HG02973 (cell line): ENCODE results near the gene PRKAR2A.
A peak's percentile ranks its signal among the peaks of the same experiment; 100 is the strongest.
"Not testable (repeated sequence)": the region's sequence is repeated elsewhere in the genome, so short reads cannot be mapped to it uniquely, and the experiment has no call there.

ENCODE experiments used
- ATAC-seq: cut with Tn5 transposase; IDR thresholded peaks from one replicate; pipeline ENCODE4 v1.9.1; 2021; ENCODE audit warnings: moderate library complexity; ENCODE audit not compliant: unreplicated experiment

The PRKAR2A gene

GRCh38 chr3:48735075-48735767 lies 112.5 kb downstream of the PRKAR2A start:
- not testable (repeated sequence) for ATAC-seq

DNA sequence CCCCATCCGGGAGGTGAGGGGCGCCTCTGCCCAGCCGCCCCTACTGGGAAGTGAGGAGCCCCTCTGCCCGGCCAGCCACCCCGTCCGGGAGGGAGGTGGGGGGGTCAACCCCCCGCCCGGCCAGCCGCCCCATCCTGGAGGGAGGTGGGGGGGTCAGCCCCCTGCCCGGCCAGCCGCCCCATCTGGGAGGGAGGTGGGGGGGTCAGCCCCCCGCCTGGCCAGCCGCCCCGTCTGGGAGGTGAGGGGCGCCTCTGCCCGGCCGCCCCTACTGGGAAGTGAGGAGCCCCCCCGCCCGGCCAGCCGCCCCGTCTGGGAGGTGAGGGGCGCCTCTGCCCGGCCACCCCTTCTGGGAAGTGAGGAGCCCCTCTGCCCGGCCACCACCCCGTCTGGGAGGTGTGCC lies 113.1 kb downstream of the PRKAR2A start:
- ATAC-seq: not testable (repeated sequence)

DNA sequence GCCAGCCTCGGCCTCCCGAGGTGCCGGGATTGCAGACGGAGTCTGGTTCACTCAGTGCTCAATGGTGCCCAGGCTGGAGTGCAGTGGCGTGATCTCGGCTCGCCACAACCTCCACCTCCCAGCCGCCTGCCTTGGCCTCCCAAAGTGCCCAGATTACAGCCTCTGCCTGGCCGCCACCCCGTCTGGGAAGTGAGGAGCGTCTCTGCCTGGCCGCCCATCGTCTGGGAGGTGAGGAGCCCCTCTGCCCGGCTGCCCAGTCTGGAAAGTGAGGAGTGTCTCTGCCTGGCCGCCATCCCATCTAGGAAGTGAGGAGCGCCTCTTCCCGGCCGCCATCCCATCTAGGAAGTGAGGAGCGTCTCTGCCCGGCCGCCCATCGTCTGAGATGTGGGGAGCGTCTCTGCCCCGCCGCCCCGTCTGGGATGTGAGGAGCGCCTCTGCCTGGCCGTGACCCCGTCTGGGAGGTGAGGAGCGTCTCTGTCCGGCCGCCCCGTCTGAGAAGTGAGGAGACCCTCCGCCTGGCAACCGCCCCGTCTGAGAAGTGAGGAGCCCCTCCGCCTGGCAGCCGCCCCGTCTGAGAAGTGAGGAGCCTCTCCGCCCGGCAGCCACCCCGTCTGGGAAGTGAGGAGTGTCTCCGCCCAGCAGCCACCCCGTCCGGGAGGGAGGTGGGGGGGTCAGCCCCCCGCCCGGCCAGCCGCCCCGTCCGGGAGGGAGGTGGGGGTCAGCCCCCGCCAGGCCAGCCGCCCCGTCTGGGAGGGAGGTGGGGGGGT lies 113.7 kb downstream of the PRKAR2A start:
- not testable (repeated sequence) for ATAC-seq

DNA sequence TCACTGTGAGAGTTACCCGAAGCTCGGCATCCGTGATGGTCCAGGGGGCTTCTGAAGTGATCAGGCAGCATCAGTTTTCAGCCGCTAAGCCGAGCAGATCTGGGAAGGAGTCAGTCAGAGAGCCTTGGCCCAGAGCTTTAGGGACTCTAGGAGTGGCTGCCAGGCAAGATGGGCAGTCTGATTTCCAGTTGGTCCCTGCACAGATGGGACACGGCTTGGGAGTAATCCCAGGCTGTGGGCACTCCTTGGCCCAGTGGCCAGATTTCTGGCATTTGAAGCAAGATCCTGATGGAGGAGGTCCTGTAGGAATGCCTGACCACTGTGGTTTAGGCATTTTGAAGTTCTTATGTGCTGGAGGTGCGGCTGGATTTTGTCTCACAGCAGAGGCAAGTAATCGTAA lies 120.2 kb downstream of the PRKAR2A start:
- no peak for ATAC-seq

DNA sequence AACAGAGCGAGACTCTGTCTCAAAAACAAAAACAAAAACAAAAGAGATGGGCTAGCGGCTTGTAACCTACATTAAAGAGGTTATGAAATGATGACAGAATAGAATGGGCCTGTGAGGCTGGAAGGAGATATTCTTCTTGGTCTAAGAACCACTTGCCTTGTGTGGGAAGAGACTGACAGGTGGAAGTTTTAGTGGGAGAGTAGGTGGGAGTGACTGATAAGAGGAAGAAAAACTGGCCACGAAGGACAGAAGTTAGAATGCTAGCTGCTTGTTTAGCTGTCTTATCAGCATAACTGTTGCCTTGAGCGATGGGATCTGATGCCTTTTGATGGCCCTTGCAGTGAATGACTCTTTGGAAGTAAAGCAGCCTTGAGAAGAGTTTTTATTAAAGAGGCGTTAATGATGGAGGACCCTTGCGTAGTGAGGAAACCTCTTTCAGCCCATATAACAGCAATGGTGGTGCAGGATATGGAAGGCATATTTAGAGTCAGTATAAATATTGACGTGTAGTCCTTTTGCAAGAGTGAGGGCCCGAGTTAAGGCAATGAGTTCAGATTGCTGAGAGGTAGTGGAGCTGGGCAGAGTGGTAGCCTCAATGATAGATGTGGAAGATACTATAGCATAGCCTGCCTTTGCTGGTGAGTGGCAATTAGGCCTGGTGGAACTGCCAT lies 122.4 kb downstream of the PRKAR2A start:
- ATAC-seq: not testable (repeated sequence)

DNA sequence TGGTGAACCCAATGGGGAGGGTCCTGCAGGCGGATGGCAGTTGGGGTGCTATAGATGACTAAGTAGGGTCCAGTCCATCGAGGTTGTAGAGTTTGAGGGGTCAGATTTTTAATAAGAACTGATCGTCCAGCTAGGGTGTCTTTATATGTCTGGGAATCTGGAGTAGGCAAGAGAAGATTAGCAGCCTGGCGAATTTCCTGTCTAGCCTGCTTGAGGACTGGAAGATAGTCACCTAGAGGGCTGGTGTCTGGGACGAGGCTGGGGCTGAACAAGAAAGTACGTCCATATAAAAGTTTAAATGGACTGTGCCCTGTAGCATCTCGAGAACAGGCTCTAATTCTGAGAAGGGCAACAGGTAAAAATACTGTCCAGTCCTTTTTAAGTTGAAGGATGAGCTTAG lies 123.9 kb downstream of the PRKAR2A start:
- ATAC-seq: no peak

GRCh38 chr3:48723293-48723692 lies 124.4 kb downstream of the PRKAR2A start:
- not testable (repeated sequence) for ATAC-seq

- peak; percentile 95 for ATAC-seq
These were observed 130.5 kb downstream of the PRKAR2A start, which contains the start of gene IP6K2 for GRCh38 chr3:48716982-48717746. TSS of gene IP6K2 (minus strand) at chr3:48717221. CDS start at chr3:48695291, 21,930 bp downstream.

- no peak for ATAC-seq
These were observed 131.1 kb downstream of the PRKAR2A start for GRCh38 chr3:48716508-48716981.

- no peak for ATAC-seq
These were observed 132.4 kb downstream of the PRKAR2A start for GRCh38 chr3:48715174-48715800.

DNA sequence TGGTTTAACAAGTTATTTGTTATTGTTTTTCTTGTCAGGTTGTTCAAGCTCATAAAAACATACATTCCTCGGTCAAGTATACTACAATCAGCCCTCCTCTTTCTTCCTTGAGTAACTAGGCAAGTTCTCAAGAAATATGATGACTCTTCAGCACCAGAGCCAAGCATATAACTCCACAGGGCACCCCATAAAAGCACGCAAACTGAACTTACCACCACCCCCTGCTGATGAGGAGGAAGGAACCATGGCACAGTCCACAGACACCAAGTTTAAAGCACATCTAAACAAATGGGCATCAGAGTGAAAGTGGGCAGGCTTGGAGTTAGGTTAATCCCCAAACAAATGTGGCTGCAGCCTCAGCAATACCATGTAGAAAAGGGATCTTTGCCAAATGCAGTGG lies 135.9 kb downstream of the PRKAR2A start:
- ATAC-seq: no peak

DNA sequence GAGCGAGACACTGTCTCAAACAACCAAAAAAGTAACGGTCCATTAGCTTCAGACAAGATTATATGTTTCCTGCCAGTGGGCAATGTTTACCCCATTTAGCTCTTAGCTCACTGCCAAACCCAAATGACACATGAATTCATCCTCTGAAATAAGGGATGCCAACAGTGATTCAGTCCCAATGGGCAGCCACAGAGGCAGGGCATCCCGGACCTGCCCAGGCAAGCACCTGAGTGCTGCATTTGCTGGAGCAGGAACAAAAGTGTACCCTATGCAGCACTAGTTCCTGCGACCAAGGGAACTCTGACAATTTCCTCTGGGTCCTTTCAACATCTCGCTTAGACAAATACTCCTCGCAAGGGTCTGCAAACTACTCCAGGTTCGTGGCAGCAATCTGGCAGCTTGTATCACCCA lies 138.6 kb downstream of the PRKAR2A start:
- no peak for ATAC-seq

DNA sequence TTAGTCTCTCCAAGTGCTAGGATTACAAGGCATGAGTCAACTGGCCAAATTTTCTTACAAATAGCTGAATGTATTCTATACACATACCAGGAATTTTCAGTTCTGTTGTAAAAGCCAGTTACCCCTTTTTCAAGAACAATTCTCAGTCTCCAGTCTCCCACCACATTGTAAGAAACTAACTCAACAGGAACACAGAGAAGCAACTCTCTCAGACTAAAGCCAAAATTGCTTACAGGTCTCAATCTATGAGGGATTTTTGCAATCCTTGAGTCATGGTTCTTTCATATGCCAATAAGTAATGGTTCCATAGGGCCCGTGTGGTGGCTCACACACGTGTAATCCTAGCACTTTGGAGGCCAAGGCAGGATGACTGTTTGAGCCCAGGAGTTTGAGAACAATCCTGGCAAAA lies 139.2 kb downstream of the PRKAR2A start:
- ATAC-seq: no peak

DNA sequence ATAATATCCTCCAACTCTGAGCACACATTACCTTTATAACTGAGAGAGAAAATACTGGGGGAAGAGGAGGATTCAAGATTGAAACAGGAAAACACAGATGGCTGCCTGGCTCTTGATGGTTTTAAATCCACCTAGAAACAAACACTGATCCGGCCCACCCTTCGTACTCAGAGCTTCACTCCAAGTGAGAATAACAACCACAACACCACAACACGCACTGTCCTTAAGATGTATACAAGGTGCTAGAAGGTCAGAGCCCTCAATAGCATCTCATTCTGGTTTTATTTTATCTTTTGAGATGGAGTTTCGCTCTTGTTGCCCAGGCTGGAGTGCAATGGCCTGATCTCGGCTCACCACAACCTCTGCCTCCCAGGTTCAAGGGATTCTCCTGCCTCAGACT lies 140.5 kb downstream of the PRKAR2A start:
- ATAC-seq: no peak

- ATAC-seq: no peak
These were observed 145.3 kb downstream of the PRKAR2A start for GRCh38 chr3:48702320-48702920.

DNA sequence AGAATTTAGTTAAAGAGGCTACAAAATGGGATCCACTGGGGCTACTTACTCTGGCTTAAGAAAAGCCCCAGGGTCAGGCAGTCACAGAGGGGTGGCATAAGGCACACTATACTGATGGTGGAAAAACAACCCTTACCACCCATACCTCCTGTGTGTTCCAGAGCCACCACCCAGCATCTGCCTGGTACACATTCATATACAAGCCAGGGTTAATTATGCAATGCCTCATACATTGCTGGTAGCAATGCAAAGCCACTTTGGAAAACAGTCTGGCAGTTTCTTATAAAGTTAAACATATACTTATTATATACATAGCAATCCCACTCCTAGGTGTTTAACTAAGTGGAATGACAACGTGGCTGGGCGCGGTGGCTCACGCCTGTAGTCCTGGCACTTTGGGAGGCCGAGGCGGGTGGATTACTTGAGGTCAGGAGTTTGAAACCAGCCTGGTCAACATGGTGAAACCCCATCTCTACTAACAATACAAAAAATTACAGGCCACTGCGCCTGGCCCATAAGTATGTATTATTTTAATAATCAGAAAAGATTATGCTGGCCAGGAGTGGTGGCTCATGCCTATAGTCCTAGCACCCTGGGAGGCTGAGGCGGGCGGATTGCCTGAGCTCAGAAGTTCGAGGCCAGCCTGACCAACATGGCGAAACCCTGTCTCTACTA lies 146.8 kb downstream of the PRKAR2A start:
- no peak for ATAC-seq

GRCh38 chr3:48698891-48699290 lies 148.8 kb downstream of the PRKAR2A start:
- no peak for ATAC-seq

DNA sequence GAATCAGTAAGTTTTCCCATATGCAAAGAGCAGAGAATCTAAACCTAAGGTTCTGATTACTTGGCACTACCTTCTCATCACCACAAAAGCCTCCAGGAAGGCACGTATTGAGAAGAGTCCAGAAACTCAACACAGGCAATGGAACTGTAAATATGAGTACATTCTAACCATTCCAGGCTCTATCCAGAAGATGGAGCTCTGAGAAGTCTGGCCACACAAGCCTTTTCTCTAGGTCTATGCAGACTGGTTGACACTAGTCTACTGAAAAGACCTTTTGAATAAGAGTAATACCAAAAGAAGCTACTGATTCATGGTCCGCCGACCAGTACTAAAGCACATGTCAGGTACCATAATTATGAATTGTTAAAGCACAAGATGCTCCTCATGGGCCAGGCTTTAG lies 149.7 kb downstream of the PRKAR2A start:
- ATAC-seq: no peak

DNA sequence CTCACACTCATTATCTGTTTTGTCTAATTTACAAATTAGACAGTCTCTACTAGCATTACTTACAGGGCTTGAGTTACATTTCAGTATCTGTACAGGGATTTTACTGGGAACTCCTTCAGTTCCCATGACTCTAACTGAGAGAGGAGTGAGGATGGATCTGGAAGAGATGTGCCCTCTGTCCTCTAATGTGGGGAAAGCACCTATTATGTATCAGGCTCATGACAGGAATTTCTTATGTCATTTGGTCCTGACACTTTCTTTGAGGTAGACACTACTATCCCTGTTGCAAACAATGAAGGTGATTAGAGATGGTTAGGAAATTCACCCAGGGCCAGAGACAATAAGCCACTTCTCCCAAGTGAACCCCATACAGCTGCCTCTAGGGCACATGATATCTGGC lies 151.1 kb downstream of the PRKAR2A start:
- ATAC-seq: no peak
